ENCODE measurements around the gene TRMT5.

DNA sequence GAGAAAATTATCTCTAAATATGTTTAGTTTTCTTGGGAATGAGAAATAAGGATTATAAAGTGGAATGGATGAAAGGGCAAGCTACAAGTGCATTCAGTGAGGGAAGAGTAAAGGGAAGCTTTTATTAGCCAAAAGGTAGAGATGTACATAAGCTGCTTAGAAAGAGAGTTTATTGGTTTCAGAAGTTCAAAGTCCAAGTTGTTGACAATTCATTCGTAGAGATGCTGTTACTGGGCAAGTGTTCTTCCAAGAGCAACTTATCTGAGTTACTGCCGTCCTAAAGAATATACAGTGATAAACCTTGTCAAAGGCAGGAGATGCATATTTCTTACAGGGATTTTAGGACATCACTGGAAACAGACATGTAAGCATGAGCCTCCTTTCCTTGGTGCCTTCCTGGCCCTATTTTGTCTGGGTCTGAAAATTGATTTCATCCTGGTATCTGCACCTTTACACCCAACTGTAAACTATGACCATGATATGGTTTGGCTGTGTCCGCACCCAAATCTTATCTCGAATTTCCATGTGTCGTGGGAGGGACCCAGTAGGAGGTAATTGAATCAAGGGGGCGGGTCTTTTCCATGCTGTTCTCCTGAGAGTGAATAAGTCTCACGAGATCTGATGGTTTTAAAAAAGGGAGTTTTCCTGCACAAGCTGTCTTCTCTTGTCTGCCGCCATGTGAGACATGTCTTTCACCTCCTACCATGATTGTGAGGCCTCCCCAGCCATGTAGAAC, 46.8 kb downstream of the TRMT5 start:
- no peak for TF ChIP-seq CTCF (IDR thresholded peaks at IDR 0.05)
- no peak for TF ChIP-seq POLR2A (IDR thresholded peaks at IDR 0.05)
